ENCODE data around the gene NUCKS1.

GRCh38 chr1:205791568-205792180 lies 41.7 kb upstream of the NUCKS1 start:
- TF ChIP-seq CTCF (IDR thresholded peaks at IDR 0.05) (peak in 3 of 4 experiments; percentile 79 to 86 (median 79)), POLR2AphosphoS5 (IDR thresholded peaks at IDR 0.05) (no peak), POLR2A (IDR thresholded peaks at IDR 0.05) (no peak), EP300 (IDR thresholded peaks at IDR 0.05) (no peak)
